PC-9 (cell line): ENCODE data around the gene YWHAB.

Source experiments
- EZH2 ChIP-seq: fragments of 200-600 bp; sonication (generic); IDR thresholded peaks from 2 replicates; pipeline ENCODE4 v1.8.0; 2017; ENCODE audit warnings: antibody characterized with exemption, low read depth
- TF ChIP-seq, protein P1 (sequence below): fragments of 200-600 bp; sonication (generic); conservative IDR thresholded peaks from 2 replicates; pipeline ENCODE4 v1.6.1; 2017; ENCODE audit warnings: mixed run types, antibody characterized with exemption, mild to moderate bottlenecking, moderate library complexity

DNA sequence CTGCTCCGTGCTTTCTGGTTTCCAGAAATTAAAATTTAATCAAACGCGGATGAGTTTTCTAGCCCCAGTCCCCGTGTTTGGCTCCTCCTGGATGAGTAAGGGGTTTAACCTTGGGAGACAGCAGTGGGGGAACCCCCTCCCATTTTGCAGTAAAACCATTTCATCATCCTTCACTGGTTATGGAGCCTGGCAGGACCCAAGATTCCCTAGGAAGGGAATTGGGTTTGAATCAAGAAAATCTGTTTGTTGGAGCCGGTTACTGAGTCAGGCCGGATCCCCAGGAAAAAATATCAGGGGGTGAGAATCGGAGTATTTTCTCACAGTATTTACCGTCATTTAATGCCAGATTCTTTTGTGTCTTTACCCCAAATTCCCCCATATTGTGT lies 754 bp downstream of the YWHAB start:
- TF ChIP-seq, protein P1, sequence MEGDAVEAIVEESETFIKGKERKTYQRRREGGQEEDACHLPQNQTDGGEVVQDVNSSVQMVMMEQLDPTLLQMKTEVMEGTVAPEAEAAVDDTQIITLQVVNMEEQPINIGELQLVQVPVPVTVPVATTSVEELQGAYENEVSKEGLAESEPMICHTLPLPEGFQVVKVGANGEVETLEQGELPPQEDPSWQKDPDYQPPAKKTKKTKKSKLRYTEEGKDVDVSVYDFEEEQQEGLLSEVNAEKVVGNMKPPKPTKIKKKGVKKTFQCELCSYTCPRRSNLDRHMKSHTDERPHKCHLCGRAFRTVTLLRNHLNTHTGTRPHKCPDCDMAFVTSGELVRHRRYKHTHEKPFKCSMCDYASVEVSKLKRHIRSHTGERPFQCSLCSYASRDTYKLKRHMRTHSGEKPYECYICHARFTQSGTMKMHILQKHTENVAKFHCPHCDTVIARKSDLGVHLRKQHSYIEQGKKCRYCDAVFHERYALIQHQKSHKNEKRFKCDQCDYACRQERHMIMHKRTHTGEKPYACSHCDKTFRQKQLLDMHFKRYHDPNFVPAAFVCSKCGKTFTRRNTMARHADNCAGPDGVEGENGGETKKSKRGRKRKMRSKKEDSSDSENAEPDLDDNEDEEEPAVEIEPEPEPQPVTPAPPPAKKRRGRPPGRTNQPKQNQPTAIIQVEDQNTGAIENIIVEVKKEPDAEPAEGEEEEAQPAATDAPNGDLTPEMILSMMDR, result peak; percentile 2; the same call in 1 of the 2 replicates
- TF ChIP-seq EZH2, result no peak
